GM18907 (cell line): ENCODE results near the gene ITPRIP.
A peak's percentile ranks its signal among the peaks of the same experiment; 100 is the strongest.

Experiments used
- ATAC-seq: cut with Tn5 transposase; IDR thresholded peaks from one replicate; pipeline ENCODE4 v1.9.1; 2021; ENCODE audit warnings: mild to moderate bottlenecking, moderate library complexity; ENCODE audit not compliant: unreplicated experiment

ITPRIP gene

DNA sequence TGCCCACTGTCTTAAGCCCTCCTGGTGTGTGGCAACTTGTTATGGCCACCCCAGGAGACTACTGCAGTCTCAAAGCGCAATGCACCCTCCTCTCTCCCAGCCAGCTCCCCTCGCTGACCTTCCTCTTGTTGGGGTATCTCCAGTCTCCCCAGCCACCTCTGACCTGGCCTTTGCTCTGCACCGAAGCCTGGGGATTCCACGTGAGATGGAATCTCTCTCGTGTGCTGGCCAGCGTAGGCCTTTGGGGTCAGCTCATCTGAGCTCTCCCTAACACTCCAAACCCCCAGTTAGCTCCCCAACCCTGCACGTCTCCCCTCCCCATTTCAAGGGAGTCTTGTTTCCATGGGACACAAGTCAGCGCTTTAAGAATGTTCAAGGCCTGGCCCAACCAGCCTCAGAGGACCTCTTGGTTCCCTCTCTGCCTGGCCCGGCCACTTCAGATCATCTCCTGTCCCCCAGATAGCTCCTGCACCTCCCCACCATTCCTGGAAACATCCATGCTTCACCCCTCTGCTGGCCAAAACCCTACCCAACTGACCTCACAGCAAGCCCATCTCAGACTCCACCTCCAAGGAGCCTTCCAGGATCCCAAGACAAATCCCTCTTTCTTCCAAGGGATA is 11.2 kb downstream of the ITPRIP start:
- ATAC-seq = no peak

DNA sequence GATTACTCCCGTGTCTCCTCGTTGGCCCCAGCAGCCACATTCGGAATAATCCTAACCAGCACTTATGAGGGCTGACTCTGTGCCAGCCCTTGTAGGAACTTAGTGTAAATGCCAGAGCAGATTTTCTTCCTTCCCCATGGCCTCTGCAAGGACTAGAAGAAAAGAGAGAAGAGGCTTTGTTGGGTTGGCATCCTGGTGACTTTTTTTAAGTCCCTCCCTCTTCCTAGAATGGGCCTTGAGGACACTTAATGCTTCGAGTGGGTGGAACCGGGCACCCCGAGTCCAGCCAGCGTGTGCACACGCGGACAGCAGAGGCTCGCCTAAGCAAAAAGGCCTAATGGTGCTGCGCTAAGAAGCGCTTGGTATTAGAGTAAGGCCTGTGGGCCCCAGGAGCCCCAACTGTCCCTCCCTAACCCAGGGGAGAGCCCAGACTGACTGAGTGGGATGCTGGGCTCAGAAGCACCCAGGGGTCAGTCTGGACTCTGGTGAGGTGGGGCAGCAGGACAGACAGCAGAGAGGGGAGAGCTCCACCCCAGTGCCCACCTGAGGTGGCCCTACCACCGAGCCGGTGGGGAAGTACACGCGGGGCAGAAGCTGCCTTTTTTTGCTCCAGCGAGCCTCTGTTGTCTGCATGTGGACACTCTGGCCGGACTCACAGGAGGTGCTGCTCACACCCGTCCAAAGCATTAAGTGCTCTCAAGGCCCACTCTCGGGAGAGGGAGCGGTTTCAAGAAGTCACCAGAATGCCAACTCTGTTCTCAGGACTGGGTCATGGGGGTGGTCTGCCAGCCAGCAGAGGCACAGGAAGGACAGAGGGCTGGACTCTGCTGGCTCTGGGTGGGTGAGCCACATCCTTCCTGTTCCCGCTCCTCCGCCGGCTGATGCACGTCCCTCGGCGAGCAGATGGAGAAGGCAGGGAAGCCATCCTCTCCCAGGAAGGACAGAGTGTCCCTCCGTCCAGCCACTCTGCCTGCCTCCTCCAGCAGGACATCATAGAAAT is 12.5 kb downstream of the ITPRIP start:
- ATAC-seq = no peak

DNA sequence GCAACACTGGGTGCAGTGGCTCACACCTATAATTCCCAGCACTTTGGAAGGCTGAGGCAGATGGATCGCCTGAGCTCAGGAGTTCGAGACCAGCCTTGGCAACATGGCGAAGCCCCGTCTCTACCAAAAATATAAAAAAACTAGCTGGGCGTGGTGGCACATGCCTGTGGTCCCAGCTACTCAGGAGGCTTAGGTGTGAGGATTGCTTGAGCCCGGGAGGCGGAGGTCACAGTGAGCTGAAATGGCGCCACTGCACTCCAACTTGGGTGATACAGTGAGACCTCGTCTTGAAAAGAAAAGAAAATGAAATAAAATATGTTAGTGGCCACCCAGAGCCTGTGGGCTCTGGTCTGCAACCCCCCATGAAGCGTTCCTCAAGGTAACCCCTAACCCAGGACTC is 13.3 kb downstream of the ITPRIP start:
- ATAC-seq = no peak

DNA sequence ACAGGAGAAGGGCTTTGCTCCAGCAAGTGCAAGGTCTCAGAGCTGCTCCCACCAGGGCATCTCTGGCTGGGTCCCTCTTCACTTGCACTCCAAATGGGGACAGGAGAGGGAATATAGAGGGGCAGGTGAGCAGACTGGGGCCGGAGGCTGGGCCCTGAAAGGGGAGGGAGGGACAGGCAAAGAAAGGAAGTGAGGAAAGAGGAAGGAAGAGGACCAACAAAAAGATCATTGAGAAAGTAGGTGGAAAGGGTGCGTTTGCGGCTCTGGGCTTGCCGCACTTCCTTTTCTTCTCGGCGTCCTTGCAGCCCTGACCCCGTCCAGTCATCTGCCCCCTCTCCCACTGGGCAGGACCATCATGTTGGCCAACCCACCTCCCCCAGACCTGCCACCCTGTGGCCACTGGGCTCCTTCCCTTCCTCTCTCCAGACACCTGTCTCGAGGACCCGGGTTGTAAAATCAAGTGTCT is 14.0 kb downstream of the ITPRIP start:
- ATAC-seq = no peak

DNA sequence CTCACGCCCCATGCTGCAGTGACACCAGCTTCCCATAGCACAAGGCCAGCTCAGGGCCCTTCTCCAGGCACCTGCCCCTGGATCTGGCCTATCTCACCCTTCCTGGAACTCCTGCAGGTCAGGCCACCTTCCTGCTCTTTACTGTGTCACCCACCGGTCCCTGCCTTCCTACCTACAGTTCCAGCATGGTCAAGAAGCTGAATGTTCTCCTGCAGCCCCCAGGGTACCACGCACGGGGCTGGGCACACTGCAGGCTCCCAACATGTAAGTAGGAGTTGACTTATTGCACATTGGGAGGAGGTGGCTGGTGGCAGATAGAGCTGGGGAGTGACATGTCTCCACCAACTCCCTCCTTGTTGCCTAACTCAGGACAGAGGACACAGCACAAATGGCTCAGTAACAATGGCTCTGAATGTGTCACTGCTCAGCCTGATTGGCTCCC is 14.5 kb downstream of the ITPRIP start:
- ATAC-seq = no peak

DNA sequence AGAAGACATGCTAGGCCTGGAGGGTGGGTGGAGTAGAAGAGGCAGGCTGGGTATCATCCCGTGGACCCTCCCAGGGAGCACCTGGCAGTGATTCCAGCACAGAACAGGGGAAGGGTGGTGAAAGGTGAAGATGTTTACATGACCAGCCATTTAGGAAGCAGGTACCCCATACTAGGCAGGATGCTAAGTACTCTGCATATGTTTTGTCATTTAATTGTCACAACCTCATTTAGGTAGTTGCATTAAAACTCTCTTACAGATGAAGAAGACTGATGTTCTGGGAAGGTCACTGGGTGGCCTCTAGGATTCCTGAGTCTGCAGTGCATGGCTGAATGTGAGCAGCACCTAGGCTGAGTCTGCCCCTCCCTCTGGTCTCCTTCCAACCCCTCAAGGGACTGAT is 15.2 kb downstream of the ITPRIP start:
- no peak for ATAC-seq

DNA sequence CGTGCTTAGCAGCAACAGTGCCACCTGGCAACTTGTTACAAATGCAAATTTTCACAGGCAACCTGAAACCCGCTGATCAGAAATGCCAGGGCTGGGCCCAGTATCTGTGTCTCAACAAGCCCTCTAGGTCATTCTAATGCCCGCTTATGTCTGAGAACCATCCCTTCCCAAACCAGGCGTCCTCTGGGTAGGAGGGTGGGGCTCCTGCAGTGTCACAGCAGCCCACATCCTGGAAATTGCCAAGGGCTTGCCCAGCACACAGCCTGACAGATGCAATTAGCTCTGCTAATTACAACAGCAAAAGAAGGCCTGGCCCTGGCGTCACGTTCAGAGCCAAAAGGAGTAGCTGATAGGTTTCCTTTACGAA is 15.9 kb downstream of the ITPRIP start:
- ATAC-seq = peak; percentile 64

DNA sequence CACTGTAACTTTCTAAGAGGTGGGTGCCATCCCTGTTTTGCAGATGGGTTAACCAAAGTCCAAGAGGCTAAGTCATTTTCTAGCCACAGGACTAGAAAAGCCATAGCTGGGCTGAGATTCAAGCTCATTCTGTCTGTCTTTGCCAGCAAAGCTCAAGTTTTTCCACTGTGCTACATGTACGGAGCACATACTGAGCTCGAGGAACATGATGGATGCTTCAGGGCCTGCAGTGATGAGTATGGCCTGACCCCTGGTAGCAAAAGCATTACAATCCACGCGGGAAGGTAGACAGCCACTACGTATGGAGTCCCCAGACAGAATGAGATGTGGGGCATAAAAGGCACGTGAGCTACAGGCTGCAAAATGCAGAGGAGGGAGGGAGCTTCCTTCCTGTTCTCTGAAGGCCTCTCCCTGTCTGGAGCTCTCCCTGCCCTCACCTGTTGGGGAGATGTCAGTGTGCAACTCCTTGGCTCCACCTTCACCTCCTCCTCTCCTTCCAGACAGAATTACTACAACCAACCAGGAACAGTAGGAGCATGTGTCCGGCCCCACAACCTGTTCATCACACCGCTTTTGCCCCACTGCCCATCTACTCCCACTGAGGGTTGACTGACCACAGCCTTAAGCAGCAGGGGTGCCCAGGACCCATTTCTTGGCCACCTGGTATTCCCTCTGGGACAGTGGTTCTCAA is 16.4 kb downstream of the ITPRIP start:
- peak; percentile 4 for ATAC-seq

DNA sequence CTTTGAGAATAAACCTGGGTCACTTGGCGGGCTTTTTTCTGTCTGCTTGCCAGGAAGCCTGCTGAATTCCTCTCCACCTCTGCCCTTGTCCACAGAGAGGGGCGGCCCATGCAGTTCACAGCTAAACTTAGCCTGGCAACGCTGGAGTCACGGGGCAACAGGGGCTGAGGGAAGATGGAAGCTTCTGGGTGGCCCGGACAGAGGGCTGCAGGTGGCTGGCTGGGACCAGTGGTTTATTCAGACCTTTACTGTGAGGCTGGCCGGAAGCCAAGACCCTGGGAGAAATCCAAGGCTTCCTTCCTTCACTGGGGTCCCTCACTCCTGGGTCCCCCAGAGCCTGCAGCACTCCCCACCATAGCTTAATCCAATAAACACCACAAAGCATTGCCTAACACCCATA is 17.0 kb downstream of the ITPRIP start:
- ATAC-seq = no peak

DNA sequence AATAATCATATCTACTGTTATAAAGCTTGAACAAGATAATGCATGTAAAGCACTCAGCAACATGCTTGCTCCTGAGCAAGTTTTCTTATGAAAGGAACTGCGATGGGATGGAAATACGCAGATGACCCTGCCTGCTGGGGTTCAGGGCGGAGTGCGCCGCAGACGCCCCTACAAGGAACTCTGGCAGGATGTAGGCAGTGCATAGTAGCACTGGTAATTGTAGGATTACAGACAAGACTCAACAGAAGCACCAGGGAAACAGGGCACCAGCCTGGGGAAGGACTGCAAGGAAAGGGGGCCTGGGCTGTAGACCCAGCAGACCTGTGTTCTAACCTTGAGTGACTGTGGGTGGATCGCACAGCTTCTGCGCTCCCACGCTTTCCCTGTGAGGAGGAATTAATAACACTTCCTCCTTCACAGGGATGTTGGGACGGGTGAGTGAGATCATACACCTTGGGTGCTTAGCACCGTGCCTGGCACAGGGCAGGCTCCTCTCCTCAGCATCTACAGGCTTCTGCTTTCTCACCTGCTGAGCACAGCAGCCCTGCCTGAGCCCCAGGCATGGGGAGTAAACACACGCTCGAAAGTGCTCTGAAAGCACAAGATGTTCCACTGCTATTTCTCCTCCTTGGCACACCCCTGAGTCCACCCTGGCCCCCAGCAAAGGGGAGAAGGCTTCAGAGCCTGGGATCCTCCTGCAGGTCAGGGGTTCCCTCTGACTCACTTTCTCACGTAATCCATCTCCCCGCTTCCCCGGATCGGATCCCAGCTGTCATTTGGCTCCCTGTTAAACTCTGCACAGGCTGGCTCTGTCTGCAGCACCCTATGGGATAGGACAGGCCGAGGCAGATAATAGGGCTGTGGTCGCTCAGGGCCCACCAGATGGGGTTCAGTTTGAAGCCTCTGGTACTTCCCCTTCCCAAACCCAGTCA is 19.2 kb downstream of the ITPRIP start:
- no peak for ATAC-seq

DNA sequence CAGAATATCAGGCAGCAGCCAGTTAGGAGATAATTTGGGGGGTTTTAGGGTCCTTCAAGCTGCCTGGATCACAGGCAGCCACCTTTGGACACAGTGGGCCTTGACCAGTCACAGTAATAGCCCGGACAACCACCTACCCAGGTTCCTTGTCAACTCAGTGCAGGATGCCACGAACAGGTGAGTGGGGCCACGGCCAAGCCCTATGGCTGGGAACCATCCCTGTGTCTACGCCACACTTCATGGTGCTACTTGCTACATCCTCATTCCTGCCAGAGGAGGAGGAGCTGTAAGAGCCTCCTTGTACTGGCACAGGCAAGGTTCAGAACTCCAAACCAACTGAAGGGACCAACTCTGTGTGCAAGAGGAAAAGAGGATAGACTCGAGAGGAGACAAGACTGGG is 19.9 kb downstream of the ITPRIP start:
- no peak for ATAC-seq

DNA sequence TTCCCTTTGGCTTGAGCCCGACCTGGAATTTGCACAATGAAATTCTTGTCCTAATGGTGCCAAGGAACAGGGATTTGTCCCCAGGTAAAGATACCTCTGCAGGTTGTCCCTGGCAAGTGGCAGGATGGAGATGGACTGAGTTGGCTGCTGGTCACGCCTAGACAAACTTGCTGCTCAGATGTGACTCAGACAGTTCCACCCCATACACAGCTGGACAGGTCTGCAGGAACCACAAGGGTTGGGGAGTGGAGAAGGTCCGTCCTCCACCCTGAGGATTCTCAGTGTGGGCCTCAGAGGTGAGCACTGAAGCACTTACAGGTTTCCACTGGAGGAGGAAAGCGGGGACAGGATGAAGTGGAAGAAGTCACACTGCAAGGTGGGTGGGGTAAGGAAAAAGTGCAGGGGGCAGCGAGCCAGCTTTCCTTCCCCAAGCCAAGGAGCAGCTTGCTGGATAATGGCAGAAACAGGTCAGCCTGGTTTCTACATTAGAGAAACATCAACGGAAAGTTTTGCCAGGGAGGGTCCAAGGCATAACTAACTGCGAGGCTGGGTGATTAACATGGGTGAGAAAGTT is 20.5 kb downstream of the ITPRIP start:
- no peak for ATAC-seq

DNA sequence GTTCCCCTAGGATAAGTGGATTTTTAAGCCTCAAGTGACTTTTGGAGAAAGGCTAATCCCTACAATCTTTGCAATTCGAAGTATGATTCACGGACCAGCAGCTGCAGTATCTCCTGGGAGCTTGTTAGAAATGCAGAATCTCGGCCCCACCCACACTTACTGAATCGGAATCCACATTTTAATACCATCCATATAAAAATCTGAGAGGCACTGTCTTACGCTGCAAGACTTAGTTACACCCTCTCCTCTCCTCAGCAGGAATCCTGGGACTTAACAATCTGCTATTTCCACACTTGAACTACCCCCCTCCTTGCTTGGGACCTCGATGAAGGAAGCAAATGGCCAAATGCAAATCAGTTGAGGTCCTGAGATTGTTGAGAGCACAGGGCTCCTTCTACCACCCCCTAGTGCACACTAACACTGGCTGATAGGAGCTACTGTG is 21.0 kb downstream of the ITPRIP start:
- no peak for ATAC-seq

DNA sequence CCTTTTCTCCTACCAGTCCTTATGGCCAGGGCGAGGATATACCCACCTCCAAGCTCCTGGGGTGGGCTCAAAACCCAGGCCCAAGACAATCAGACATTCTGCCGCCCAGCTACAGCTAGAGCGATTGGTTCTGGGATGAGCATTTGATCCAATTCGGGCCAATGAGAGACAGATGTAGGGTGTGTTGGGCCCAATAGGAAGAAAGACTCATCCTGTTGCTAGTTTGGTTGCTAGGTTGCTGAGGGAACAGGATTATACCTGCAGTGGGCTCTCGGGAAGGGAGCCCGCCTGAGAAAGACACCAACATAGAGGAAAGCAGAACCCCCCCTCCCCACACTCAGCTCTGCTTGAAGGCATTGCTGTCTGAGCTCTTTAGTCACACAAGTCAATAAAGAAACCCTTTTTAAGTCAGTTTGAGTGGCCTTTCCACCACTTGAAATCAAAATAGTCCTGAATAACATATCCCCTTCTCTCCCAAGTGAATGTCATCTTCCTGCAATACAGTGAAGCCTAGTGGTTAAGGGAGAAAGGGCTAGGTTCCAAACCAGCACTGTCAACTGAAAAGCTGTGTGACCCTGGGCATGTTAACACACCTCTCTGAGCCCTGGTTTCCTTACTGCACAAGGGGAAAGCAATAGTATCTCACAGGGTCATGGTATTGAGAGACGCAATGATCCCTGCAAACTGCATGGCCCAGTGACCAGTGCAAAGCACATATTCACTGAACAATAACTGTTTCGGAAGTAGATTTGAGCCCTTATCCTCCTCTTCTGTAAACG is 21.8 kb downstream of the ITPRIP start:
- ATAC-seq = no peak

DNA sequence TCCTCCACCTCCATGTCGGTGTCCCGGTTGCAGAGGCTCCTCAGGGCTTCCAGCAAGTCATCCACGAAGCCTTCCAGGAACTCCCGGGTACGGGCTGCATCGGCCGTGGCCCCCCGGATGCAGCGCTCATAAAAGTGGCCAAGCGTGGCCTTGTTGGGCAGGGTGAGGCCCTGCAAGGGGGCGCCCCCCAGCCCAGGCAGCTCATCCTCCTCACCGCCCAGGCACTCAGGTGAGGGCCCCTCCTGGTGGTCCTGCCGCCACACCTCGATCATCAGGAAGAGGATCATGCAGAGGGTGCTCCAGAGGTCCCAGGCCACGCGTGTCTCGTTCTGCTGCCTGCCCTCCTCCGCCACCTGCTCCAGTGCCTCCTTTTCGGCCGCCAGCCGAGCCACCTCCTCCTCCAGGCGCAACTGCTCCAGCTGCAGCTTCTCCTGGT is 22.8 kb downstream of the ITPRIP start:
- no peak for ATAC-seq

DNA sequence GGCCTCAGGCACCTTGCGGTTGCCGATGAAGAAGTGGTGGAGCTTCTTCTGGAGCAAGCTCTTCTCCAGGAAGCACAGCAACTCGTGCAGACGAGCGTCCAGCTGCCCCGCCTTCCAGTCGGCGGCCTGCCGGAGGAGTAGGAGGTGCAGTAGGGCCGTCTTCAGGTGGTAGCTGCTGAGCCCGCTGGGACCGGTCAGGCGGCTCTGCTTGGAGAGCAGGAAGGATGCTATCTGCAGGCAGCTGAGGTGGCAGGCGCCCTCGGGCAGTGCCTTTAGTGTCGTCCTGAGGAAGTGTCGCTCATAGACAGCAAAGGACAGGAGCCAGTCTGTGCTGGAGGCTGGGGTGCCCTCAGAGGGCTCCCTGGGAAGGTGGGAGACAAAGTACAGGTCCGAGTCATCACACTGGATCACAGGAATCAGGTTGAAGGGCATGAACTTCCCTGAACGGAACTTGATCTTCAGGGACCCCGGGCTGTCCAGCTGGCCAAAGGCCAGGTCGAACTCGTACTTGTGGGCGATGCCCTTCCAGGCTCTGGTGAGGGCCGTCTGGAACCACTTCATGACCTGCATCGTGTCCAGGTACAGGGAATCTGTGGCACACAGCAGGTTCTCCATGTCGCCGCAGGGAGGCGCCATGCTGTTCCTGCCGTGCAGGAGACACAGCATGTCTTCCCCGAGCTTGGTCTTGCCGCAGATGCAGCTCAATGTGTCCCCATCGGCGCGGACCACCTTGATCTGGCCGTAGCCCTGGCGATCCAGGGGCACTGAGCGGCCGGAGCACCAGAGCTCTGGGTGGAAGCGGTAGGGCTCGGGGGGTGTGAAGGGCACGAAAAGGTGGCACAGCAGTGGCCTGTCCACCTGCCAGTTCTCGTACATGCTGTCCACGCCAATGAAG is 23.4 kb downstream of the ITPRIP start:
- no peak for ATAC-seq

DNA sequence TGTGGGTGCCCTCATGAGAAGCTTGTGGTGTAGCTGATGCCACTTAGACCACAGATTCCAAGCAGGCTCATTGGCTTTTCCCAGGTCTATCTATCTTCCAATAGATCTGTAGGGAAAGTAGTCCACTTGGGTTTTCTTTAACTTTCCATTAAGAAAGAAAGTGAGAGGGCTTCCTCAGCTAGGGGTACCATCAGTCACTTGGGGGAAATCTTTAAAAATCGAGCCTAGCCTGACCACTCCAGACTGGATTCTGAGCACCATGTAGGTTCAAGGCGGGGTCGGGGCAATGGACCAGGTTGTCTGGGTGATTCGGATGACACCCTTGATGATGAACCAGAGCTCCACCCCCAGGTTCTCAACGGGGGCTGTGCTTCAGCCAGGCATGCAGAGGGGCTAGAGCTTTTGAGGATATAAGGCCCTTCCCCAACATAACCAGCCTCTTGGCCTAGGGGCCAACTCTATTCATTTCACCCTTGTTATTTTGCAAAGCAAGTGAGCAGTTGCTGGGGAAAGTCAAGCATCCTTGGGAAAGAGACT is 27.0 kb downstream of the ITPRIP start:
- ATAC-seq = no peak
